ENCODE data around the gene CLDN24. TPM values are rescaled to one million over a fixed set of nuclear protein-coding genes. Genes with fewer than 3 reads are reported as not detected.

The CLDN24 gene
- total RNA-seq, 1 experiment from 2014 or later = not detected

DNA sequence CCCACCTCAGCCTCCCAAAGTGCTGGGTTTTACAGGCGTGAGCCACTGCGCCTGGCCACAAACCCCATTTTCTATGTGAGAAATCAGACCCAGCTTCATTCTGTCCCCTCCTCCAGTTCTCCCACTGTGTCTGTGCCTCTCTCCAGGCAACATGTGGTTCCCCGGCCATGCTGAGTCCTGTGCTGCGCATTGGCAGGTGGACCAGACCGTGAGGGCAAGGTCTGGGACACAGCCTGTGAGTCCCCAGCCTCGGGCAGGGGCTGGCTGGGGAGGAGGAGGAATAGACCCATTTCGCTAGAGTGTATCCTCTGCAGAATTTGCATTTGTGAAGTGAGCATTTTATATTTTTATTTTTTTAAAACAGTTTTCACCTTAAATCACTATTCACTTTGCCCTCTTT lies 21.5 kb upstream of the CLDN24 start:
- Histone ChIP-seq H3K9me2 (ENCODE audit: insufficient read depth) (no peaks in the 10 kb centered on the region), H3K4me1 (ENCODE audit: control insufficient read depth in 1 of 2, insufficient read depth in 2 of 2, low read length in 2 of 2) (peaks cover 0 to 2% of the 10 kb centered on the region in 2 experiments; a peak in 1 of 4 replicates), H4K20me1 (ENCODE audit: insufficient read depth) (no peaks in the 10 kb centered on the region), H2AFZ (ENCODE audit: low read depth, low read length, poor library complexity, severe bottlenecking) (no peak overlapping the region), H3K36me3 (ENCODE audit: control insufficient read depth in 1 of 2, insufficient read depth in 2 of 2, low read length in 2 of 2) (no peaks in the 10 kb centered on the region), H3K4me3 (replicated peaks in 1 of 2; ENCODE audit: low read depth in 1 of 2, low read length in 2 of 2) (no peak overlapping the region), H3K9ac (ENCODE audit: low read length) (no peak overlapping the region), H3K4me2 (ENCODE audit: low read length) (no peak overlapping the region), H3K9me3 (ENCODE audit: control insufficient read depth in 1 of 2, insufficient read depth in 1 of 2, low read depth in 1 of 2, low read length in 2 of 2) (no peaks in the 10 kb centered on the region), H3K27ac (ENCODE audit: low read depth, low read length) (no peak overlapping the region), H3K27me3 (ENCODE audit: insufficient read depth, low read length) (no peaks in the 10 kb centered on the region), H3K79me2 (ENCODE audit: insufficient read depth, low read length) (no peaks in the 10 kb centered on the region)
- RAD21 ChIA-PET (ENCODE audit: low non-redundant PET in 1 of 2, low total read pairs in 2 of 2, uncharacterized antibody in 2 of 2, unreplicated experiment in 2 of 2) = no interaction called here
- POLR2A ChIA-PET = no interaction called here
- TF ChIP-seq CBX3 (IDR thresholded peaks at IDR 0.05; ENCODE audit: low read depth) = no peak
- TF ChIP-seq YY1 (IDR thresholded peaks at IDR 0.05; ENCODE audit: extremely low read depth, insufficient replicate concordance, low read depth, low read length) = no peak
- TF ChIP-seq SP1 (IDR thresholded peaks at IDR 0.05; ENCODE audit: low read depth) = no peak
- TF ChIP-seq EZH2phosphoT487 (IDR thresholded peaks at IDR 0.05; ENCODE audit: borderline replicate concordance) = no peak
- TF ChIP-seq ELF1 (IDR thresholded peaks at IDR 0.05; ENCODE audit: borderline replicate concordance, low read depth) = no peak
- no peak for TF ChIP-seq ZBTB33 (IDR thresholded peaks at IDR 0.05; ENCODE audit: extremely low read depth, insufficient replicate concordance, low read length)
- no peak for TF ChIP-seq CEBPB (IDR thresholded peaks at IDR 0.05; ENCODE audit: low read depth)
- no peak for TF ChIP-seq POLR2A (IDR thresholded peaks at IDR 0.05; ENCODE audit: borderline replicate concordance, extremely low read depth, insufficient read depth, insufficient read length)
- no peak for TF ChIP-seq JUND (IDR thresholded peaks at IDR 0.05)
- no peak for TF ChIP-seq RAD21 (IDR thresholded peaks at IDR 0.05; ENCODE audit: low read depth)
- no peak for TF ChIP-seq POLR2AphosphoS5 (IDR thresholded peaks at IDR 0.05; ENCODE audit: low read depth, low read length)
- no peak for TF ChIP-seq EGR1 (IDR thresholded peaks at IDR 0.05; ENCODE audit: low read depth)
- TF ChIP-seq ZNF274 (IDR thresholded peaks at IDR 0.05; ENCODE audit: low read depth, low read length) = no peak
- no peak for TF ChIP-seq CTCF (IDR thresholded peaks at IDR 0.05 in 2 of 3, conservative IDR thresholded peaks at IDR 0.05 in 1 of 3; ENCODE audit: borderline replicate concordance in 1 of 3, insufficient read depth in 1 of 3, low read depth in 2 of 3, low read length in 2 of 3)
- no peak for TF ChIP-seq MAX (IDR thresholded peaks at IDR 0.05)
- DNase-seq (ENCODE audit: low read depth, low spot score) (no peak), ATAC-seq (no peak)
- CTCF ChIA-PET = no interaction called here
- BruUV-seq (replicated peaks) = no TSS peak
- intact Hi-C loops (cut with micrococcal nuclease) = no loop called here
